ENCODE data around the gene UMAD1. TPM values are rescaled to one million over a fixed set of nuclear protein-coding genes. Genes with fewer than 3 reads are reported as not detected.

UMAD1 gene
- polyA plus RNA-seq, 3 donors, result 6.2 to 22.7 (median 18.6) TPM

DNA sequence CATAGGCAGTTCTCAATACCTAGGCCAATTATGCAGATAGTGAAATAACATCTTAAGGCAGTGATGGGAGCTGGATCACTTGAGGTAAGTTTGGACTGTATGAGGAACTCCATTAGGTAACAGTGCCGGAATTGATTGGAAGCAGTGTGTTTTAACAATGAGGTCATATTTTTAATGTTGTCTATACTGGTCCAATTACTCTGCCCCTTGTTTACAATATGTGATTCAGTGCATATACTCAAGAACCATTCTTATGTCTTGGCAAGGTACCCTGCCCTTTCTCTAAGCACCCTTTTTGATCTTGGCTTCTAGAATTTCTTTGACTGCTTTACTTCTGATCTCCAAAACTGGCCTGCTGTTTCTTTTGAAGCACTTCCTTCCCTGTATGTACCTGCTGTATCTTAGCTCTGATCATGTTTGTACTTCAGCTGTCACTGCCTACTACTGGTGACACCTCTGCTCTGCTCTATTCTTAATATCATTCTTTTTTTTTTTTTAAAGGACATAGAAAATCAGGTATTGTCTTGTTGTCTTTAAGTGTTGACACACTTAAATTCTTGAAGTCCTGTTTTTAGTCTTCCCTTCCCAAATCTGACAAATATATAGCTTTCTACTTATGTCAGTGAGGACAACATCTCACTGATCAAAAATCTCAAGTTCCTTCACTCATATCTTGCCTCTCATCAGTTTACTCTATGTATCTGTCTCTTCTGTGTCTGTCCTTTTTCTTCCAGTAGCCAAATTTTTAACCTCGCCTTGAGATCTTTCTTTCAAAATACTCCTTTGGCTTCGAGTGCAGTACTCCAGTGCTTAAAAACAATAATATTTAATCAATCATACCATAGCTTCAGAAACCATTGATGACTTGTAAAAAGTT, 124.2 kb downstream of the UMAD1 start:
- Histone ChIP-seq H3K4me3 (replicated peaks in 1 of 3; ENCODE audit: low read depth in 2 of 3, low read length in 3 of 3) (no peak overlapping the region), H2AFZ (ENCODE audit: insufficient read depth, low read depth, low read length, poor library complexity, severe bottlenecking) (no peak overlapping the region), H3K27me3 (ENCODE audit: control insufficient read depth in 2 of 2, insufficient read depth in 2 of 2, low read length in 2 of 2) (no peaks in the 10 kb centered on the region), H3K9me3 (replicated peaks in 1 of 2; ENCODE audit: control insufficient read depth in 1 of 2, insufficient read depth in 1 of 2, low read length in 2 of 2) (no peaks in the 10 kb centered on the region), H4K20me1 (ENCODE audit: insufficient read depth, low read length) (no peaks in the 10 kb centered on the region), H3K27ac (ENCODE audit: low read depth in 1 of 2, low read length in 2 of 2) (no peak overlapping the region), H3K36me3 (replicated peaks in 1 of 2; ENCODE audit: control insufficient read depth in 1 of 2, insufficient read depth in 2 of 2, low read length in 2 of 2) (no peaks in the 10 kb centered on the region), H3K9ac (ENCODE audit: insufficient read depth, low read length, poor library complexity, severe bottlenecking) (no peak overlapping the region), H3K4me2 (replicated peaks; ENCODE audit: extremely low read depth, low read length, poor library complexity, severe bottlenecking) (no peak overlapping the region), H3K79me2 (ENCODE audit: insufficient read depth, low read length) (no peaks in the 10 kb centered on the region), H3K4me1 (ENCODE audit: control insufficient read depth in 1 of 2, insufficient read depth in 2 of 2, low read length in 2 of 2) (peaks cover 0 to 12% of the 10 kb centered on the region in 2 donors)
- Mint-ChIP-seq H3K36me3 (no peaks in the 10 kb centered on the region), H3K4me3 (no peak overlapping the region), H3K9me3 (no peaks in the 10 kb centered on the region), H3K27ac (no peak overlapping the region), H3K27me3 (ENCODE audit: low read depth in 3 of 3) (no peaks in the 10 kb centered on the region), H3K4me1 (peaks cover 12% of the 10 kb centered on the region)
- intact Hi-C loops (cut with micrococcal nuclease), result no loop called here
- no peak for TF ChIP-seq CTCF (IDR thresholded peaks at IDR 0.05)
- WGBS (ENCODE audit: insufficient coverage), result no CpG with 5 or more reads among the region's 3 CpGs
- no peak for DNase-seq

GRCh38 chr7:7765422-7765821, 124.9 kb downstream of the UMAD1 start:
- Mint-ChIP-seq H3K4me3 (no peak overlapping the region), H3K9me3 (no peaks in the 10 kb centered on the region), H3K36me3 (no peaks in the 10 kb centered on the region), H3K4me1 (peaks cover 12% of the 10 kb centered on the region), H3K27ac (no peak overlapping the region), H3K27me3 (ENCODE audit: low read depth in 3 of 3) (no peaks in the 10 kb centered on the region)
- no peak for TF ChIP-seq CTCF (IDR thresholded peaks at IDR 0.05)
- Histone ChIP-seq H3K27me3 (ENCODE audit: control insufficient read depth in 2 of 2, insufficient read depth in 2 of 2, low read length in 2 of 2) (no peaks in the 10 kb centered on the region), H3K4me2 (replicated peaks; ENCODE audit: extremely low read depth, low read length, poor library complexity, severe bottlenecking) (no peak overlapping the region), H3K9ac (ENCODE audit: insufficient read depth, low read length, poor library complexity, severe bottlenecking) (no peak overlapping the region), H3K79me2 (ENCODE audit: insufficient read depth, low read length) (no peaks in the 10 kb centered on the region), H3K27ac (ENCODE audit: low read depth in 1 of 2, low read length in 2 of 2) (no peak overlapping the region), H3K4me1 (ENCODE audit: control insufficient read depth in 1 of 2, insufficient read depth in 2 of 2, low read length in 2 of 2) (peaks cover 0 to 12% of the 10 kb centered on the region in 2 donors), H3K36me3 (replicated peaks in 1 of 2; ENCODE audit: control insufficient read depth in 1 of 2, insufficient read depth in 2 of 2, low read length in 2 of 2) (no peaks in the 10 kb centered on the region), H3K4me3 (replicated peaks in 1 of 3; ENCODE audit: low read depth in 2 of 3, low read length in 3 of 3) (no peak overlapping the region), H3K9me3 (replicated peaks in 1 of 2; ENCODE audit: control insufficient read depth in 1 of 2, insufficient read depth in 1 of 2, low read length in 2 of 2) (no peaks in the 10 kb centered on the region), H2AFZ (ENCODE audit: insufficient read depth, low read depth, low read length, poor library complexity, severe bottlenecking) (no peak overlapping the region), H4K20me1 (ENCODE audit: insufficient read depth, low read length) (no peaks in the 10 kb centered on the region)
- intact Hi-C loops (cut with micrococcal nuclease), result no loop called here
- DNase-seq, result no peak

Data from CD14-positive monocyte (primary cell).